DND-41 (cell line): ENCODE results near the gene LRATD1.

Experiments
- ATAC-seq: fragments of 200-7000 bp; cut with Tn5 transposase; 3 replicates; pipeline ENCODE4 v1.9.1; 2021; ENCODE audit warnings: low read depth; ENCODE audit not compliant: insufficient read depth
- DNase-seq: peaks from one replicate; pipeline ENCODE4 v3.0.0-alpha.2; 2020
- H2AFZ ChIP-seq: 2 replicates; pipeline ENCODE4 v1.6.0; 2012; ENCODE audit warnings: low read depth, low read length
- H3K27ac ChIP-seq: 2 replicates; pipeline ENCODE4 v1.5.1; 2012; ENCODE audit warnings: low read length, inconsistent platforms
- H3K27me3 ChIP-seq: fragments of 200-600 bp; sonication (generic); 2 replicates; pipeline ENCODE4 v1.6.0; 2012; ENCODE audit warnings: low read length, mild to moderate bottlenecking, inconsistent platforms; ENCODE audit not compliant: insufficient read depth, poor library complexity
- H3K36me3 ChIP-seq: 2 replicates; pipeline ENCODE4 v1.5.1; 2012; ENCODE audit warnings: low read length, inconsistent platforms; ENCODE audit not compliant: insufficient read depth
- H3K4me1 ChIP-seq: 2 replicates; pipeline ENCODE4 v1.5.1; 2012; ENCODE audit warnings: mild to moderate bottlenecking, low read length; ENCODE audit not compliant: insufficient read depth
- H3K4me2 ChIP-seq: 2 replicates; pipeline ENCODE4 v1.6.0; 2012; ENCODE audit warnings: mild to moderate bottlenecking, moderate library complexity, low read length, inconsistent platforms; ENCODE audit not compliant: insufficient read depth
- H3K4me3 ChIP-seq, 2 experiments: fragments of 200-600 bp in 1 of 2; shearing (Covaris generic) in 1 of 2; 2 replicates each; pipeline ENCODE4 v1.5.1; 2012 to 2016; ENCODE audit warnings: inconsistent platforms in 2 of 2, low read length in 2 of 2, mild to moderate bottlenecking in 2 of 2, low read depth in 1 of 2, moderate library complexity in 1 of 2
- H3K79me2 ChIP-seq: 2 replicates; pipeline ENCODE4 v1.6.0; 2012; ENCODE audit warnings: low read length, inconsistent platforms; ENCODE audit not compliant: insufficient read depth
- H3K9ac ChIP-seq: 2 replicates; pipeline ENCODE4 v1.6.0; 2012; ENCODE audit warnings: low read depth, mild to moderate bottlenecking, inconsistent platforms, low read length, moderate library complexity
- H3K9me3 ChIP-seq: 2 replicates; pipeline ENCODE4 v1.5.1; 2012; ENCODE audit warnings: low read length, moderate library complexity, mild to moderate bottlenecking, inconsistent platforms; ENCODE audit not compliant: insufficient read depth, severe bottlenecking
- H4K20me1 ChIP-seq: 2 replicates; pipeline ENCODE4 v1.6.0; 2012; ENCODE audit warnings: low read length; ENCODE audit not compliant: insufficient read depth
- CTCF ChIP-seq: IDR thresholded peaks from 2 replicates; pipeline ENCODE4 v1.5.1; 2012; ENCODE audit warnings: borderline replicate concordance, low read length, moderate library complexity, mild to moderate bottlenecking; ENCODE audit not compliant: poor library complexity, severe bottlenecking; ENCODE audit errors: extremely low read depth
- EZH2 ChIP-seq: IDR thresholded peaks from 3 replicates; pipeline ENCODE4 v1.6.1; 2012; ENCODE audit warnings: borderline replicate concordance, low read depth, mild to moderate bottlenecking, moderate library complexity, low read length, inconsistent platforms; ENCODE audit not compliant: severe bottlenecking

LRATD1 gene

GRCh38 chr2:14632133-14632936, at the start of gene LRATD1:
TSS of gene LRATD1 (plus strand) at chr2:14632717. CDS start at chr2:14633980, 1,263 bp downstream.
- no peaks in the 10 kb centered on the region for H3K27me3 ChIP-seq
- no peaks in the 10 kb centered on the region for H3K79me2 ChIP-seq
- H3K27ac ChIP-seq: no peak within 1 kb of the TSS
- H3K4me3 ChIP-seq: no peak within 1 kb of the TSS
- no peak within 1 kb of the TSS for H3K4me2 ChIP-seq
- TF ChIP-seq EZH2: no peak
- no peak for TF ChIP-seq CTCF
- peaks cover 11% of the 10 kb centered on the region for H3K9me3 ChIP-seq
- no peaks in the 10 kb centered on the region for H3K4me1 ChIP-seq
- no peak for ATAC-seq
- no peaks in the 10 kb centered on the region for H3K36me3 ChIP-seq
- H2AFZ ChIP-seq: no peak within 1 kb of the TSS
- H3K9ac ChIP-seq: no peak within 1 kb of the TSS
- no peak for DNase-seq
- no peaks in the 10 kb centered on the region for H4K20me1 ChIP-seq

GRCh38 chr2:14583059-14583458, 49.5 kb upstream of the LRATD1 start:
- Histone ChIP-seq H3K27me3 (no peaks in the 10 kb centered on the region), H3K27ac (no peak overlapping the region), H3K36me3 (no peaks in the 10 kb centered on the region), H4K20me1 (no peaks in the 10 kb centered on the region), H2AFZ (no peak overlapping the region), H3K9ac (no peak overlapping the region), H3K4me1 (no peaks in the 10 kb centered on the region), H3K4me2 (no peak overlapping the region), H3K4me3 (no peak overlapping the region), H3K79me2 (no peaks in the 10 kb centered on the region), H3K9me3 (no peaks in the 10 kb centered on the region)
- ATAC-seq: no peak
- no peak for DNase-seq
- no peak for TF ChIP-seq EZH2

- H3K9me3 ChIP-seq: no peaks in the 10 kb centered on the region
- DNase-seq: no peak
Measured at GRCh38 chr2:14583802-14584201, 48.7 kb upstream of the LRATD1 start.

More at GRCh38 chr2:14583802-14584201, 48.7 kb upstream of the LRATD1 start:
- Histone ChIP-seq H2AFZ (no peak overlapping the region), H3K27me3 (no peaks in the 10 kb centered on the region), H3K9ac (no peak overlapping the region), H4K20me1 (no peaks in the 10 kb centered on the region), H3K4me1 (no peaks in the 10 kb centered on the region), H3K36me3 (no peaks in the 10 kb centered on the region), H3K27ac (no peak overlapping the region), H3K4me2 (no peak overlapping the region), H3K79me2 (no peaks in the 10 kb centered on the region), H3K4me3 (no peak overlapping the region)
- TF ChIP-seq EZH2 (no peak), CTCF (no peak)
- ATAC-seq: no peak
